ENCODE results near the gene SMTN. TPM values are rescaled to one million over a fixed set of nuclear protein-coding genes. Genes with fewer than 3 reads are reported as not detected.
A peak's percentile ranks its signal among the peaks of the same experiment; 100 is the strongest.

The SMTN gene
- total and polyA plus RNA-seq, 9 donors: 23.1 to 238 (median 61.2) TPM

DNA sequence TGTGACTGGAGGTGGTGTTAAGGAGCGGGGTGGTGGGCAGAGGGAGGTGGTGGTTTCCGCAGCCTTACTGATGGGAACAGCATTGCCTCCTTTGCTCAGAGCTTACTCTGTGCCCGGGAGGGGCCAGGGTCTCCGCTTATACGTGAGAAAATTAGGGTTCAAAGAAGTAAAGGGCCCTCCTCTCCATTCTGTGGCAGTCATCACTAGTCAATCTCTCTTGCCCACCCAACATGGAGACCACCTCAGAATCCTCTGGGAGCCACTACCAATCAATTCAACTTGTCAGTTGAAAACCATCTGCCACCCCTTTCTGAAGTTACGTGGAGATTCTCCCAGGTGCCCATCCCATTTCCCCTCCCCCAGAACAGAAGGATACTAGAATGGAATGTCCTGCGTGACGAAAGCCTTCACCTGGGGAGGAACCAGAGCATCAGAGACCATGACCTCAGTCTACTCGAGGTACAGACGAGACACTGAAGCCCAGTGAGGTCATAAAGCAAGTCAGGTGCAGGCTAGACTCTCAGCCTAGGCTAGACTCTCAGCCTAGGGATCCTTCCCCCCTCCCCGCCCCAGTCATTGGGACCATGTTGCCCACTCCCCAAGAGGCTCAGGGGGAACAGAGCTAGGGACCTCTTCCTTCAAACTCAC is 24.3 kb downstream of the SMTN start:
- 74 to 76% (median 75%) methylated on average over 11 of the region's 11 CpGs for WGBS, 3 donors
- Histone ChIP-seq H3K4me1 (ENCODE audit: insufficient read depth) (peaks cover 11% of the 10 kb centered on the region), H3K9me3 (no peaks in the 10 kb centered on the region), H3K4me3 (peak overlapping the region; percentile 84), H3K36me3 (no peaks in the 10 kb centered on the region), H3K27me3 (no peaks in the 10 kb centered on the region), H3K27ac (peak overlapping the region; percentile 84 to 95)
- intact Hi-C loops (cut with DNase I): loop anchor here in 1 of 4 donors (10.0 kb wide), 2 partner anchors 129 to 831 kb away; no protein-coding TSS in a partner anchor
- DNase-seq: no peak
- no peak for TF ChIP-seq EP300 (IDR thresholded peaks at IDR 0.05)
- TF ChIP-seq POLR2A (IDR thresholded peaks at IDR 0.05): no peak
- TF ChIP-seq, protein P1, sequence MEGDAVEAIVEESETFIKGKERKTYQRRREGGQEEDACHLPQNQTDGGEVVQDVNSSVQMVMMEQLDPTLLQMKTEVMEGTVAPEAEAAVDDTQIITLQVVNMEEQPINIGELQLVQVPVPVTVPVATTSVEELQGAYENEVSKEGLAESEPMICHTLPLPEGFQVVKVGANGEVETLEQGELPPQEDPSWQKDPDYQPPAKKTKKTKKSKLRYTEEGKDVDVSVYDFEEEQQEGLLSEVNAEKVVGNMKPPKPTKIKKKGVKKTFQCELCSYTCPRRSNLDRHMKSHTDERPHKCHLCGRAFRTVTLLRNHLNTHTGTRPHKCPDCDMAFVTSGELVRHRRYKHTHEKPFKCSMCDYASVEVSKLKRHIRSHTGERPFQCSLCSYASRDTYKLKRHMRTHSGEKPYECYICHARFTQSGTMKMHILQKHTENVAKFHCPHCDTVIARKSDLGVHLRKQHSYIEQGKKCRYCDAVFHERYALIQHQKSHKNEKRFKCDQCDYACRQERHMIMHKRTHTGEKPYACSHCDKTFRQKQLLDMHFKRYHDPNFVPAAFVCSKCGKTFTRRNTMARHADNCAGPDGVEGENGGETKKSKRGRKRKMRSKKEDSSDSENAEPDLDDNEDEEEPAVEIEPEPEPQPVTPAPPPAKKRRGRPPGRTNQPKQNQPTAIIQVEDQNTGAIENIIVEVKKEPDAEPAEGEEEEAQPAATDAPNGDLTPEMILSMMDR (IDR thresholded peaks at IDR 0.05): no peak

DNA sequence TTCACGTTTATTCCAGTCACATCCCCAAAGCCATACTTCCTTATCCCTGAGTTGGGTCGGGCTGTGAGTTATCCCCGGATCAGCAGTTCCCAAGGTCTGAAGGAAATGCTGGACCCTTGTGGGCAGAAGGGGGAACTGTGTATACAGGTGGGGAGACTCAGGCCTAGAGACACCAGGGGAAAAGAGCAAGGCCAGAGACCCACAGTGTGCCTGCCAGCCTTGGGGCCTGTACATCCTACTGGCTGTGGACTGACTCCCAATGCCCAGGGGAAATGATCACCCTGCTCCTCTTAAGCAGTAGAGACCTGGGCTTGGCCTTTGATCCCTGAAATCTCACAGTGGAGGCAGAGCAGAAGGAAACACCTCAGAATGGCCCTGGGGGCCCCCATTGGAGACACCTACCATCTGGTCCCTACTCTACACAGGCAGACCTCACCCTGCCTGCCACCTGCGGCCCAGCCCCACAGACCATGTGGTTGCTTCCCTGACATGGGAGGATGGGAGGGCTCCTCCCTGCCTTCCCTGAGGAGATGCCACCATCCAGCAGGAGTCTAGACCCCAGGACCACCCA is 25.0 kb downstream of the SMTN start:
- intact Hi-C loops (cut with DNase I): loop anchor here in 1 of 4 donors (10.0 kb wide), 2 partner anchors 129 to 831 kb away; no protein-coding TSS in a partner anchor
- H3K9me3 ChIP-seq: no peaks in the 10 kb centered on the region
- WGBS, 3 donors: 16 to 28% (median 17%) methylated on average over 4 of the region's 4 CpGs
- peak overlapping the region; percentile 84 to 95 for H3K27ac ChIP-seq
- peak in 2 of 5 donors; percentile 35 to 40 for DNase-seq
- TF ChIP-seq, protein P1 (IDR thresholded peaks at IDR 0.05): peak in 1 of 3 donors; percentile 35
- no peak for TF ChIP-seq EP300 (IDR thresholded peaks at IDR 0.05)
- TF ChIP-seq POLR2A (IDR thresholded peaks at IDR 0.05): no peak
- peaks cover 11% of the 10 kb centered on the region for H3K4me1 ChIP-seq (ENCODE audit: insufficient read depth)
- no peaks in the 10 kb centered on the region for H3K36me3 ChIP-seq
- H3K27me3 ChIP-seq: no peaks in the 10 kb centered on the region
- H3K4me3 ChIP-seq: peak overlapping the region; percentile 84

GRCh38 chr22:31106731-31107177 is 25.6 kb downstream of the SMTN start:
- DNase-seq: peak in 3 of 5 donors; percentile 39 to 70 (median 65)
- TF ChIP-seq POLR2A (IDR thresholded peaks at IDR 0.05): no peak
- TF ChIP-seq, protein P1 (IDR thresholded peaks at IDR 0.05): no peak
- no peak for TF ChIP-seq EP300 (IDR thresholded peaks at IDR 0.05)
- Histone ChIP-seq H3K27ac (peak overlapping the region; percentile 84 to 95), H3K4me1 (ENCODE audit: insufficient read depth) (peaks cover 11% of the 10 kb centered on the region), H3K4me3 (peak overlapping the region; percentile 84), H3K27me3 (no peaks in the 10 kb centered on the region), H3K36me3 (no peaks in the 10 kb centered on the region), H3K9me3 (no peaks in the 10 kb centered on the region)
- 9 to 13% (median 12%) methylated on average over 14 of the region's 14 CpGs for WGBS, 3 donors
- intact Hi-C loops (cut with DNase I): loop anchor here in 1 of 4 donors (10.0 kb wide), 2 partner anchors 128 to 832 kb away; no protein-coding TSS in a partner anchor

DNA sequence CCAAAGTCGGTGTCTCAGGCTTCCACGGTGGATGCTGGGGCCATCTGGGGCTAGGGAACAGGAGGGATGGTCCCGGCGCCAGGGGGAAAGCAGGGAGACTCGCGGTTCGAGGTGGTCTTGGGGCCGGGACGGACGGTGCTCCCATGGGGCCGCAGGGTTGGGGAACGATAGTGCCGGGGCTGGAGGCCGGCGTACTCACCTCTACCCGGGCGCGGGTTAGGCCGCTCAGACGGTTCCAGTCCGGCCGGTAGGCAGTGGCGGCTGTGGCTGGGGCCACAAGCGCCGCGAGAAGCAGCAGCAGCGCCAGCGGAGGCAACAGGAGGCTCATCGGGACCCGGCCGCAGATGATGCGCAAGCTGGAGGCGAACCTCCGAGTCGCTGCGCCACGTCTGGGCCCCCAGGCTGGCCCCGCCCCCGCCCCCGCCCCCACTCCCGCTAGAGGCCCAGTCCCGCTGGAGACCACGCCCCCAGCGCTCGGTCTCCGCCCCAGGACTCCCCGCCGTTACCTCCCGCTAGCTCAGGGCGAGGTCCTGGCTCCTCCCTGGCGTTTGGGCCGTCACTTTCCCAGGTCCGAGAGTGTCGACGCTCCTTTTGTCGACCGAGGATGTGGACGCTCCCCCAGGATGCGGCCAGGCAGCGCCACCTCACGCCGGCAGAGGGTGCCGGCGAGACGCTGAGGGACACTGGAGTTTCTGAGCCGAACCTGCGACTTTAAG is 26.2 kb downstream of the SMTN start, which contains the start of gene SELENOM:
SELENOM (minus strand) TSS at position 391 of the 716 bp plus-strand sequence; CDS start at position 328, 63 bp downstream.
- TF ChIP-seq EP300 (IDR thresholded peaks at IDR 0.05) (no peak), POLR2A (IDR thresholded peaks at IDR 0.05) (peak; percentile 95)
- TF ChIP-seq, protein P1 (IDR thresholded peaks at IDR 0.05): peak; percentile 91 to 97 (median 92)
- intact Hi-C loops (cut with DNase I): loop anchor here in 1 of 4 donors (10.0 kb wide), 2 partner anchors 127 to 833 kb away; no protein-coding TSS in a partner anchor
- H3K27ac ChIP-seq: peak within 1 kb of the TSS; percentile 84 to 95
- H3K27me3 ChIP-seq: no peaks in the 10 kb centered on the region
- H3K9me3 ChIP-seq: no peaks in the 10 kb centered on the region
- H3K4me1 ChIP-seq (ENCODE audit: insufficient read depth): peaks cover 11% of the 10 kb centered on the region
- H3K36me3 ChIP-seq: no peaks in the 10 kb centered on the region
- WGBS, 3 donors: 0 to 2% (median 0%) methylated on average over 40 to 67 of the region's 67 CpGs
- H3K4me3 ChIP-seq: peak within 1 kb of the TSS; percentile 84
- peak; percentile 97 to 98 (median 98) for DNase-seq
